ENCODE measurements around the gene RP9.

- TF ChIP-seq CREB1 (CRISPR knock-in tag; IDR thresholded peaks at IDR 0.05), result no peak
- TF ChIP-seq ATF1 (CRISPR knock-in tag; IDR thresholded peaks at IDR 0.05), result no peak
- no peak for TF ChIP-seq NFE2L1 (CRISPR knock-in tag; IDR thresholded peaks at IDR 0.05)
- TF ChIP-seq NR1H2 (CRISPR knock-in tag; IDR thresholded peaks at IDR 0.05), result no peak
- no peak for TF ChIP-seq ATF2 (CRISPR knock-in tag; IDR thresholded peaks at IDR 0.05; ENCODE audit: borderline replicate concordance, low read depth)
- no peak for TF ChIP-seq CTCF (IDR thresholded peaks at IDR 0.05)
- 0 out of 2 replicates have a peak, but pooled peaks have one; percentile 30 for TF ChIP-seq GABPB1 (CRISPR knock-in tag; IDR thresholded peaks at IDR 0.05)
- no peak for TF ChIP-seq TCF7 (CRISPR knock-in tag; IDR thresholded peaks at IDR 0.05; ENCODE audit: low read depth)
- no peak for TF ChIP-seq ZNF138 (CRISPR knock-in tag; conservative IDR thresholded peaks at IDR 0.05)
- TF ChIP-seq ARID4B (CRISPR knock-in tag; IDR thresholded peaks at IDR 0.05; ENCODE audit: borderline replicate concordance), result no peak
- TF ChIP-seq AFF4 (CRISPR knock-in tag; IDR thresholded peaks at IDR 0.05; ENCODE audit: borderline replicate concordance), result no peak
- TF ChIP-seq ZNF219 (CRISPR knock-in tag; IDR thresholded peaks at IDR 0.05; ENCODE audit: borderline replicate concordance), result no peak
- no peak for TF ChIP-seq NR3C1 (CRISPR knock-in tag; conservative IDR thresholded peaks at IDR 0.05; ENCODE audit: low read depth)
- no peak for TF ChIP-seq ZNF281 (CRISPR knock-in tag; IDR thresholded peaks at IDR 0.05)
Measured at GRCh38 chr7:33128990-33129805, 20.0 kb upstream of the RP9 start, which contains the start of gene BBS9.
